BJ (cell line): Measurements from ENCODE around the gene TMEM119. TPM values are rescaled to one million over a fixed set of nuclear protein-coding genes. Genes with fewer than 3 reads are reported as not detected.

ENCODE experiments used
- CTCF ChIA-PET: fragments of 350-600 bp; formaldehyde crosslinking; extraction: SDS; loops from one replicate; lab custom pipeline; 2021; ENCODE audit warnings: antibody characterized with exemption, inconsistent platforms; lab: Yijun Ruan, JAX
- POLR2A ChIA-PET: fragments of 300-600 bp; sonication (Branson Sonifier 250); formaldehyde crosslinking; extraction: SDS; loops from one replicate; lab custom pipeline; 2021; ENCODE audit warnings: antibody characterized with exemption; lab: Charles Lee
- DNase-seq: peaks from one replicate; pipeline ENCODE4 v3.0.0-alpha.2; 2011; ENCODE audit warnings: low read depth
- H3K27me3 ChIP-seq: 2 replicates; pipeline ENCODE4 v1.6.0; 2011; ENCODE audit warnings: low read length; ENCODE audit not compliant: control insufficient read depth, insufficient read depth
- H3K36me3 ChIP-seq: 2 replicates; pipeline ENCODE4 v1.5.1; 2011; ENCODE audit warnings: low read length; ENCODE audit not compliant: control insufficient read depth, insufficient read depth
- H3K4me3 ChIP-seq: 2 replicates; pipeline ENCODE4 v1.5.1; 2011; ENCODE audit warnings: low read depth, mild to moderate bottlenecking, control low read depth, low read length
- CTCF ChIP-seq: IDR thresholded peaks from 2 replicates; pipeline ENCODE4 v1.5.1; 2011; ENCODE audit warnings: low read depth, mild to moderate bottlenecking, control low read depth, inconsistent platforms, low read length, moderate library complexity; ENCODE audit not compliant: insufficient read depth
- polyA plus RNA-seq: library from polyadenylated mRNA; depleted of rRNA; stranded (reverse); fragments of >200 nt; gene quantifications from 2 replicates; pipeline ENCODE4 v1.2.3, GENCODE V29; 2011; rRNA removed

Gene TMEM119
- polyA plus RNA-seq, 1 experiment = 80.6 TPM

GRCh38 chr12:108551535-108551934 lies 46.3 kb downstream of the TMEM119 start:
- Histone ChIP-seq H3K36me3 (peaks cover 2% of the 10 kb centered on the region), H3K27me3 (no peaks in the 10 kb centered on the region), H3K4me3 (no peak overlapping the region)
- no peak for TF ChIP-seq CTCF
- ChIA-PET CTCF (no interaction called here), POLR2A (no interaction called here)
- peak; percentile 71 for DNase-seq

GRCh38 chr12:108548954-108549521 lies 48.8 kb downstream of the TMEM119 start:
- no peak for TF ChIP-seq CTCF
- no peak for DNase-seq
- POLR2A ChIA-PET = no interaction called here
- CTCF ChIA-PET = interaction anchor here (1.1 to 1.5 kb wide), 2 partner anchors 21 to 69 kb away, joined by 3 to 6 read pairs; no protein-coding TSS in a partner anchor
- H3K36me3 ChIP-seq = peaks cover 11% of the 10 kb centered on the region
- H3K27me3 ChIP-seq = no peaks in the 10 kb centered on the region
- no peak overlapping the region for H3K4me3 ChIP-seq

- peaks cover 11% of the 10 kb centered on the region for H3K36me3 ChIP-seq
- no peaks in the 10 kb centered on the region for H3K27me3 ChIP-seq
- DNase-seq = no peak
- CTCF ChIA-PET = no interaction called here
- POLR2A ChIA-PET = no interaction called here
- no peak overlapping the region for H3K4me3 ChIP-seq
- TF ChIP-seq CTCF = no peak
These were observed 50.2 kb downstream of the TMEM119 start for GRCh38 chr12:108547686-108548085.

- no peak for TF ChIP-seq CTCF
- H3K27me3 ChIP-seq = no peaks in the 10 kb centered on the region
- DNase-seq = peak; percentile 54
- H3K4me3 ChIP-seq = no peak overlapping the region
- CTCF ChIA-PET = interaction anchor here (0.6 to 1.3 kb wide), 2 partner anchors 12 to 121 kb away, joined by 3 read pairs; no protein-coding TSS in a partner anchor
- POLR2A ChIA-PET = no interaction called here
- peaks cover 11% of the 10 kb centered on the region for H3K36me3 ChIP-seq
These were observed 54.2 kb downstream of the TMEM119 start for GRCh38 chr12:108543652-108544051.

- CTCF ChIA-PET = interaction anchor here (0.6 to 2.1 kb wide), 2 partner anchors 76 to 557 kb away, joined by 3 to 7 read pairs; no protein-coding TSS in a partner anchor
- H3K27me3 ChIP-seq = no peaks in the 10 kb centered on the region
- H3K36me3 ChIP-seq = peaks cover 9% of the 10 kb centered on the region
- POLR2A ChIA-PET = no interaction called here
- no peak for TF ChIP-seq CTCF
- no peak overlapping the region for H3K4me3 ChIP-seq
- no peak for DNase-seq
These were observed 55.6 kb downstream of the TMEM119 start for GRCh38 chr12:108542320-108542719.

Other genes starting within 250 kb of the TMEM119 start
- gene FICD, start 82.8 kb downstream of the TMEM119 start, polyA plus RNA-seq = 1.9 and 2.0 TPM in 2 replicates
- gene SART3, start 36.9 kb downstream of the TMEM119 start, polyA plus RNA-seq = 23.1 and 27.5 TPM in 2 replicates
- gene ISCU, start 35.5 kb downstream of the TMEM119 start, polyA plus RNA-seq = 125 and 169 TPM in 2 replicates
- 5.2 and 8.1 TPM in 2 replicates for gene SELPLG, start 35.8 kb upstream of the TMEM119 start, polyA plus RNA-seq
- 416 and 532 TPM in 2 replicates for gene CORO1C, start 133.4 kb upstream of the TMEM119 start, polyA plus RNA-seq